Kidney (tissue), 14 donors: ENCODE data around the gene FREM1. TPM values are rescaled to one million over a fixed set of nuclear protein-coding genes. Genes with fewer than 3 reads are reported as not detected.

Source experiments
- DNase-seq, 5 donors: peaks; one replicate each; pipeline ENCODE4 v3.0.0-alpha.2; 2013 to 2020
- FAIRE-seq: peaks from 2 replicates; lab custom pipeline; 2012; peaks lifted over from hg19 to GRCh38; lab: Jason Lieb, UNC
- H3K27ac ChIP-seq, 2 donors: one replicate each; pipeline ENCODE4 v1.7.0; 2013; ENCODE audit warnings: low read depth in 2 of 2, low read length in 2 of 2, inconsistent platforms in 1 of 2
- H3K27me3 ChIP-seq: one replicate; pipeline ENCODE4 v1.7.1; 2013; ENCODE audit warnings: low read length, inconsistent platforms; ENCODE audit not compliant: control insufficient read depth, insufficient read depth
- H3K36me3 ChIP-seq, 3 donors: one replicate each; pipeline versions ENCODE4 v1.7.0 to v1.7.1; 2013; ENCODE audit warnings: low read length in 3 of 3, control low read depth in 1 of 3, inconsistent platforms in 1 of 3; ENCODE audit not compliant: insufficient read depth in 3 of 3, control insufficient read depth in 2 of 3
- H3K4me1 ChIP-seq, 3 donors: one replicate each; pipeline versions ENCODE4 v1.7.0 to v1.7.1; 2013; ENCODE audit warnings: low read length in 3 of 3, inconsistent platforms in 1 of 3, low read depth in 1 of 3; ENCODE audit not compliant: control insufficient read depth in 2 of 3, insufficient read depth in 2 of 3
- H3K4me3 ChIP-seq, 3 donors: one replicate each; pipeline versions ENCODE4 v1.7.0 to v1.8.1; 2013; ENCODE audit warnings: low read length in 3 of 3, control low read depth in 1 of 3, inconsistent platforms in 1 of 3
- H3K9ac ChIP-seq, 3 donors: one replicate each; pipeline versions ENCODE4 v1.7.0 to v1.7.1; 2013; ENCODE audit warnings: low read length in 3 of 3, control low read depth in 1 of 3, inconsistent platforms in 1 of 3
- H3K9me3 ChIP-seq, 3 donors: one replicate each; pipeline versions ENCODE4 v1.7.0 to v1.7.1; 2013; ENCODE audit warnings: low read length in 3 of 3, control low read depth in 1 of 3, inconsistent platforms in 1 of 3; ENCODE audit not compliant: control insufficient read depth in 2 of 3, insufficient read depth in 1 of 3
- CTCF ChIP-seq: IDR thresholded peaks from 3 replicates; pipeline ENCODE4 v1.5.1; 2012; ENCODE audit warnings: mild to moderate bottlenecking, moderate library complexity, borderline replicate concordance; ENCODE audit not compliant: insufficient read depth; ENCODE audit errors: extremely low read depth
- intact Hi-C: fragments of 100-400 bp; cut with DNase I; formaldehyde crosslinking; loops from one replicate; pipeline ENCODE4 v1.11.1; 2022
- polyA plus RNA-seq: library from polyadenylated mRNA; stranded (reverse); fragments of 350-450 nt; fragmentation: Illumina TruSeq; extraction: RNeasy Lipid Tissue Mini Kit (QIAGEN cat#74804); gene quantifications from one replicate; pipeline ENCODE4 v1.2.3, GENCODE V29; 2014; ENCODE audit warnings: low read depth, low replicate concordance; ENCODE audit not compliant: insufficient read depth
- total RNA-seq: library from RNA; stranded (reverse); fragmentation: NEBNext Ultra II Directional; extraction: Animal tissue kit (Norgen Biotek cat#: 25700); gene quantifications from one replicate; pipeline ENCODE4 v1.2.1, GENCODE V29; 2021
- donor health status: control.
- donor health status: control.
- donor health status: control.
- donor health status: control.
- donor health status: control.
- donor health status: DM: yes; HTN: yes; CAD: no.
- donor health status: Normal renal cell carcinoma (clear cell type).

The FREM1 gene
- total and polyA plus RNA-seq, 2 donors from 2014 or later, result 8.3 to 17.0 TPM

- peaks cover 21 to 23% (median 21%) of the 10 kb centered on the region in 3 donors for H3K36me3 ChIP-seq
- FAIRE-seq (no peak), DNase-seq (no peak)
- no peak for TF ChIP-seq CTCF
- intact Hi-C loops, result no loop called here
- no peaks in the 10 kb centered on the region for H3K9me3 ChIP-seq
- H3K4me3 ChIP-seq, result no peak overlapping the region
- no peak overlapping the region for H3K9ac ChIP-seq
- no peak overlapping the region for H3K27ac ChIP-seq
- H3K27me3 ChIP-seq, result no peaks in the 10 kb centered on the region
- H3K4me1 ChIP-seq, result no peaks in the 10 kb centered on the region
Measured at GRCh38 chr9:14790628-14791027, 119.6 kb downstream of the FREM1 start.

- Histone ChIP-seq H3K9me3 (no peaks in the 10 kb centered on the region), H3K9ac (no peak overlapping the region), H3K27me3 (no peaks in the 10 kb centered on the region), H3K4me1 (no peaks in the 10 kb centered on the region), H3K4me3 (no peak overlapping the region), H3K27ac (no peak overlapping the region), H3K36me3 (peaks cover 16 to 20% (median 17%) of the 10 kb centered on the region in 3 donors)
- no peak for FAIRE-seq
- DNase-seq, result no peak
- no peak for TF ChIP-seq CTCF
- intact Hi-C loops, result no loop called here
Measured at GRCh38 chr9:14788846-14789245, 121.4 kb downstream of the FREM1 start.

GRCh38 chr9:14783358-14783757 is 126.9 kb downstream of the FREM1 start:
- H3K36me3 ChIP-seq, result peaks cover 3 to 11% (median 7%) of the 10 kb centered on the region in 3 donors
- H3K4me3 ChIP-seq, result no peak overlapping the region
- no peaks in the 10 kb centered on the region for H3K9me3 ChIP-seq
- FAIRE-seq (no peak), DNase-seq (no peak)
- H3K27ac ChIP-seq, result no peak overlapping the region
- intact Hi-C loops, result no loop called here
- H3K9ac ChIP-seq, result no peak overlapping the region
- no peak for TF ChIP-seq CTCF
- no peaks in the 10 kb centered on the region for H3K27me3 ChIP-seq
- H3K4me1 ChIP-seq, result no peaks in the 10 kb centered on the region

- Histone ChIP-seq H3K9ac (no peak overlapping the region), H3K9me3 (no peaks in the 10 kb centered on the region), H3K27me3 (no peaks in the 10 kb centered on the region), H3K27ac (no peak overlapping the region), H3K4me3 (no peak overlapping the region), H3K4me1 (no peaks in the 10 kb centered on the region), H3K36me3 (peaks cover 3 to 8% (median 5%) of the 10 kb centered on the region in 3 donors)
- no peak for TF ChIP-seq CTCF
- DNase-seq (no peak), FAIRE-seq (no peak)
- intact Hi-C loops, result no loop called here
Measured at GRCh38 chr9:14782286-14783051, 127.8 kb downstream of the FREM1 start.
